ENCODE results near the gene ITPRID2.
"Not testable (repeated sequence)": the region's sequence is repeated elsewhere in the genome, so short reads cannot be mapped to it uniquely, and the experiment has no call there.

The ITPRID2 gene

GRCh38 chr2:181959508-181959907, 68.0 kb downstream of the ITPRID2 start:
- no peak for DNase-seq (ENCODE audit: low read depth, low spot score)

GRCh38 chr2:181961167-181961566, 69.6 kb downstream of the ITPRID2 start:
- DNase-seq (ENCODE audit: low read depth, low spot score), result not testable (repeated sequence)

GRCh38 chr2:181962142-181962541, 70.6 kb downstream of the ITPRID2 start:
- no peak for DNase-seq (ENCODE audit: low read depth, low spot score)

- DNase-seq (ENCODE audit: low read depth, low spot score), result no peak
These were observed 78.7 kb downstream of the ITPRID2 start for GRCh38 chr2:181970160-181970794.

- no peak for DNase-seq (ENCODE audit: low read depth, low spot score)
These were observed 79.5 kb downstream of the ITPRID2 start for GRCh38 chr2:181971032-181971431.

GRCh38 chr2:181972431-181973170, 81.1 kb downstream of the ITPRID2 start:
- no peak for DNase-seq (ENCODE audit: low read depth, low spot score)

GRCh38 chr2:181973171-181973783, 81.7 kb downstream of the ITPRID2 start:
- DNase-seq (ENCODE audit: low read depth, low spot score), result no peak

GRCh38 chr2:181977661-181978350, 86.3 kb downstream of the ITPRID2 start:
- no peak for DNase-seq (ENCODE audit: low read depth, low spot score)

- no peak for DNase-seq (ENCODE audit: low read depth, low spot score)
These were observed 87.0 kb downstream of the ITPRID2 start for GRCh38 chr2:181978351-181979150.
